ENCODE measurements around the gene MOB1A.

MOB1A gene

DNA sequence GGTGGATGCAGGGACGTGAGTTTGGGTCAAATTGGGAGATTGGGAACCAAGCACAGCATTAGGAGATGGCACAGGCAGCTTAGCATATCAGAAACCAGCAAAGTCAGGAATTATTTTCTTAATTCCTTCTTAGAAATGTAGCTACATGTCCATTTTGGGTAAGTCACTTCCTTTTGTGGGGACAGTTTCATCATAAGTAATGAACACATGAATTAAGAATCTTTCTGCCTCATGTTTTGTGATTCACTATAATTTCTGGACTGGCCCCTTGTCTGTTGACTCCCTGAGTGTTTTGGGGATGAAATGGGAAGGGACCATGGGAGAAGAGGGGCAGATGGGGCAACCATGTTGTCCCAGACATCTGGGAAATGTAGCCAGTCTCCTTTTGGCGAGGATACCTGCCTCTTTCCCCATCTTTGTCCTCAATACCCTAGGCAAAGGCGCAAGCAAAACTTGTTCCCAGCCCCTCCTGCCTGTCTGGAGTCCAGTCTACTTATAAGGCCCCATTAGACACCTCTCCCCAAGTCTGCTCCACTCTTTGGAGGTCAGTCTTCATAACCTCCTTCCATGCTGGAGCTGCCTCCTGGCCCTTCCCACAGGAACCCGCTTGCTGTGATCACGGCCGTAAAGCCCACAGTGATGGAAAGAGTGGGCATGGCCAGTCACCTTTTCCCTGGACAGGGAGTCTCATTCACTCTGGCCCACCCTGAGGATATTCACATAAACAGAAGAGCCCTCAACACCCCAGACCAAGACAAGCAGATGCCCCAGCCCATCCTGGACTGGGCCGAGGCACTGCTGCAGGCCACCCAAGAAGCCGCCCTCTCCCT, 45.5 kb upstream of the MOB1A start:
- Histone ChIP-seq H4K91ac (ENCODE audit: low read depth, low read length) (no peak overlapping the region), H2BK12ac (ENCODE audit: low read length) (no peak overlapping the region), H3K9me3 (ENCODE audit: insufficient read depth, low read depth, low read length) (peaks cover 4% of the 10 kb centered on the region), H3K79me1 (ENCODE audit: low read length) (no peaks in the 10 kb centered on the region), H3K4ac (ENCODE audit: low read depth, low read length) (no peak overlapping the region), H2BK5ac (ENCODE audit: low read depth, low read length, poor library complexity) (no peak overlapping the region), H3K36me3 (ENCODE audit: control insufficient read depth in 1 of 2, insufficient read depth in 2 of 2, low read length in 2 of 2) (no peaks in the 10 kb centered on the region), H3K23ac (ENCODE audit: low read length) (no peak overlapping the region), H3K4me2 (ENCODE audit: low read length) (no peak overlapping the region), H2AFZ (ENCODE audit: insufficient read depth, low read length, poor library complexity) (no peak overlapping the region), H3K14ac (ENCODE audit: low read length) (no peak overlapping the region), H3K4me1 (ENCODE audit: control insufficient read depth in 1 of 2, insufficient read depth in 2 of 2, low read length in 2 of 2) (peaks cover 9 to 19% of the 10 kb centered on the region in 2 experiments), H3K79me2 (ENCODE audit: control insufficient read depth, insufficient read depth, low read length, poor library complexity) (no peaks in the 10 kb centered on the region), H4K8ac (ENCODE audit: low read depth, low read length) (no peak overlapping the region), H3K27me3 (ENCODE audit: insufficient read depth, low read length) (no peaks in the 10 kb centered on the region), H3K4me3 (ENCODE audit: low read depth, low read length) (no peak overlapping the region), H2BK120ac (ENCODE audit: insufficient read depth, low read length, poor library complexity) (no peak overlapping the region), H3K9ac (ENCODE audit: low read length) (no peak overlapping the region), H2AK5ac (ENCODE audit: low read length) (no peak overlapping the region), H3K18ac (ENCODE audit: low read length) (no peak overlapping the region), H4K12ac (ENCODE audit: low read depth, low read length) (no peak overlapping the region), H3K27ac (ENCODE audit: low read depth, low read length) (no peak overlapping the region)
- WGBS (ENCODE audit: extremely low coverage, insufficient coverage, insufficient read length): no CpG with 5 or more reads among the region's 8 CpGs
- no peak for DNase-seq

DNA sequence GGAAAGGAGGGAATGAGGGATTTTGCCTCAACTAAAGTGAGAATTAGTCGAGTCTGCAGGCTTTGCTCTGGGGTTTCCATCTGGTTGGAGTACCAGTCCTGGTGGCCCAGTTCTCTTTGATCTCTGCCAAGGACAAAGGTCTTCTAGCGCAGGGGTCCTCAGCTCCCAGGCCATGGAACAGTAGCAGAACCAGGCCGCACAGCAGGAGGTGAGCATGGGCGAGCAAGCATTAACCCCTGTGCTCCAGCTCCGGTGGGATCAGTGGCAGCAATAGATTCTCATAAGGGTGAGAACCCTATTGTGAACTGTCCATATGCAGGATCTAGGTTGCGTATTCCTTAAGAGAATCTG, 43.6 kb upstream of the MOB1A start:
- no peak overlapping the region for H3K18ac ChIP-seq (ENCODE audit: low read length)
- WGBS (ENCODE audit: extremely low coverage, insufficient coverage, insufficient read length): no CpG with 5 or more reads among the region's 6 CpGs

DNA sequence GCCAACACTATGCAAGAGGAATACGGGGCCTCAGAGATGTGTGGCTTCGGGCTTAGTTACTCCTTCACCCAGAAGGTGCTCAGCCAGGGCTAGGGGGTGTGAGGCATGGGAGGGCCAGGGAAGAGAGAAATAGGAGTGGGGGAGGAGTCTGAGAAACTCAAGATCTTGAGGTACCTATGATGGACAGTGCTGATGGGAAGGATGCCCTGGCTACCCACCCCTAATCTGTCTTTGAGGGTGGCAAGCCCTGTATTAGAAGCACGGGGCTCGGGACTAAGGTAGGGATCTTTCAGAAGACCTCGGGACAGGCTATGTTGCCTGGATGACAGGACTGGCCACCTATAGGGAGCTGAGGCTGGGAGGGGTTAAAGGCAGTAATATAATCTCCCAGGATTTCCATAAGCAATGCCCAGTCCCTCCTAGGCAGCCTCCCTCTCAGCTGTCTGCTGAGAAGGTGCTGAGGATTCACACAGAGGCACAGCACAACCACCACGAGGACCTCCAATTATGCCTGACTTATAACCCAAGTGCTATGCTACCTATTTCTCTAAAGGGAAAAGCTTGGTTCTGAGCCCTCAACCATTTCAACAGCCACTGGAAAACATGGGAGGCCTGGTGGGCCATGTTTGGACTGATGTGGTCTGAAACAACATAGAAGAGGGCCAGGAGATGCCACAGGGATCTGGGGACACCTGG, 43.1 kb upstream of the MOB1A start:
- Histone ChIP-seq H2BK120ac (ENCODE audit: insufficient read depth, low read length, poor library complexity) (no peak overlapping the region), H2AFZ (ENCODE audit: insufficient read depth, low read length, poor library complexity) (no peak overlapping the region), H2BK12ac (ENCODE audit: low read length) (no peak overlapping the region), H3K4ac (ENCODE audit: low read depth, low read length) (no peak overlapping the region), H3K18ac (ENCODE audit: low read length) (no peak overlapping the region), H3K36me3 (ENCODE audit: control insufficient read depth in 1 of 2, insufficient read depth in 2 of 2, low read length in 2 of 2) (peaks cover 0 to 4% of the 10 kb centered on the region in 2 experiments), H3K4me3 (ENCODE audit: low read depth, low read length) (no peak overlapping the region), H3K4me2 (ENCODE audit: low read length) (no peak overlapping the region), H3K27me3 (ENCODE audit: insufficient read depth, low read length) (no peaks in the 10 kb centered on the region), H3K9ac (ENCODE audit: low read length) (no peak overlapping the region), H3K79me1 (ENCODE audit: low read length) (no peaks in the 10 kb centered on the region), H4K91ac (ENCODE audit: low read depth, low read length) (no peak overlapping the region), H3K23ac (ENCODE audit: low read length) (no peak overlapping the region), H2BK5ac (ENCODE audit: low read depth, low read length, poor library complexity) (no peak overlapping the region), H3K9me3 (ENCODE audit: insufficient read depth, low read depth, low read length) (peaks cover 2% of the 10 kb centered on the region), H2AK5ac (ENCODE audit: low read length) (no peak overlapping the region), H3K4me1 (ENCODE audit: control insufficient read depth in 1 of 2, insufficient read depth in 2 of 2, low read length in 2 of 2) (peaks cover 8 to 15% of the 10 kb centered on the region in 2 experiments), H4K8ac (ENCODE audit: low read depth, low read length) (no peak overlapping the region), H4K12ac (ENCODE audit: low read depth, low read length) (no peak overlapping the region), H3K27ac (ENCODE audit: low read depth, low read length) (no peak overlapping the region), H3K14ac (ENCODE audit: low read length) (no peak overlapping the region), H3K79me2 (ENCODE audit: control insufficient read depth, insufficient read depth, low read length, poor library complexity) (no peaks in the 10 kb centered on the region)
- no CpG with 5 or more reads among the region's 6 CpGs for WGBS (ENCODE audit: extremely low coverage, insufficient coverage, insufficient read length)
- no peak for DNase-seq

More for the DNA sequence above, 43.6 kb upstream of the MOB1A start:
- no peak overlapping the region for H2BK5ac ChIP-seq (ENCODE audit: low read depth, low read length, poor library complexity)
- no peak overlapping the region for H3K4ac ChIP-seq (ENCODE audit: low read depth, low read length)
- H4K12ac ChIP-seq (ENCODE audit: low read depth, low read length): no peak overlapping the region
- peaks cover 0 to 4% of the 10 kb centered on the region in 2 experiments for H3K36me3 ChIP-seq (ENCODE audit: control insufficient read depth in 1 of 2, insufficient read depth in 2 of 2, low read length in 2 of 2)
- H3K27me3 ChIP-seq (ENCODE audit: insufficient read depth, low read length): no peaks in the 10 kb centered on the region
- no peak overlapping the region for H3K23ac ChIP-seq (ENCODE audit: low read length)
- H3K4me2 ChIP-seq (ENCODE audit: low read length): no peak overlapping the region
- H4K91ac ChIP-seq (ENCODE audit: low read depth, low read length): no peak overlapping the region
- no peaks in the 10 kb centered on the region for H3K79me1 ChIP-seq (ENCODE audit: low read length)
- no peak overlapping the region for H3K9ac ChIP-seq (ENCODE audit: low read length)
- no peak overlapping the region for H2AK5ac ChIP-seq (ENCODE audit: low read length)
- H4K8ac ChIP-seq (ENCODE audit: low read depth, low read length): no peak overlapping the region
- no peak overlapping the region for H3K14ac ChIP-seq (ENCODE audit: low read length)
- no peak overlapping the region for H2AFZ ChIP-seq (ENCODE audit: insufficient read depth, low read length, poor library complexity)
- no peak overlapping the region for H2BK12ac ChIP-seq (ENCODE audit: low read length)
- H3K4me1 ChIP-seq (ENCODE audit: control insufficient read depth in 1 of 2, insufficient read depth in 2 of 2, low read length in 2 of 2): peaks cover 9 to 17% of the 10 kb centered on the region in 2 experiments
- H3K4me3 ChIP-seq (ENCODE audit: low read depth, low read length): no peak overlapping the region
- peaks cover 4% of the 10 kb centered on the region for H3K9me3 ChIP-seq (ENCODE audit: insufficient read depth, low read depth, low read length)
- H3K79me2 ChIP-seq (ENCODE audit: control insufficient read depth, insufficient read depth, low read length, poor library complexity): no peaks in the 10 kb centered on the region
- H2BK120ac ChIP-seq (ENCODE audit: insufficient read depth, low read length, poor library complexity): no peak overlapping the region
- H3K27ac ChIP-seq (ENCODE audit: low read depth, low read length): no peak overlapping the region
- no peak for DNase-seq

DNA sequence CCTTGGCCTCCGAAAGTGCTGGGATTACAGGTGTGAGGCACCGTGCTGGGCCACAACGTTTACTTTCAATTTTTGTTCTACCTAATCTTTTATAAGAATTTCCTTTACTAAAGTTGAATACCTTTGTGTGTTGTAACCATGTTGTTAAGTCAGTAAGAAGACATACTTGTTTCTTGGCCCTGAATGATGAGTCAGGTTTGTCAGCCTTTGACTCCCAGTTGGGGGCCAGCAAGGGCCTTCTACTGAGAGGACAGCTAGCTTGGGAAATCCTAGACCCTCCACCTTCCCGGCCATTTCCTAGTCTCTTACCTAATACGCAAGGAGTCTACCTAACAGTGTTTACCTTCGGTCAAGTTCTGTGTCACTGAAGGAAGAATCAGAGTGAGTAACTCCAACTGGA, 42.4 kb upstream of the MOB1A start:
- no peak overlapping the region for H4K12ac ChIP-seq (ENCODE audit: low read depth, low read length)
- H3K4me3 ChIP-seq (ENCODE audit: low read depth, low read length): no peak overlapping the region
- no peak overlapping the region for H3K18ac ChIP-seq (ENCODE audit: low read length)
- no peak overlapping the region for H3K23ac ChIP-seq (ENCODE audit: low read length)
- no peaks in the 10 kb centered on the region for H3K79me1 ChIP-seq (ENCODE audit: low read length)
- H2BK5ac ChIP-seq (ENCODE audit: low read depth, low read length, poor library complexity): no peak overlapping the region
- no peak overlapping the region for H2AK5ac ChIP-seq (ENCODE audit: low read length)
- no peak overlapping the region for H3K27ac ChIP-seq (ENCODE audit: low read depth, low read length)
- H3K4me2 ChIP-seq (ENCODE audit: low read length): no peak overlapping the region
- H3K9me3 ChIP-seq (ENCODE audit: insufficient read depth, low read depth, low read length): no peaks in the 10 kb centered on the region
- H3K4ac ChIP-seq (ENCODE audit: low read depth, low read length): no peak overlapping the region
- no peak overlapping the region for H4K91ac ChIP-seq (ENCODE audit: low read depth, low read length)
- peak; percentile 56 to 80 for DNase-seq
- H3K9ac ChIP-seq (ENCODE audit: low read length): no peak overlapping the region
- no CpG with 5 or more reads among the region's 6 CpGs for whole genome bisulfite sequencing (ENCODE audit: extremely low coverage, insufficient coverage, insufficient read length)
- no peaks in the 10 kb centered on the region for H3K27me3 ChIP-seq (ENCODE audit: insufficient read depth, low read length)
- no peak overlapping the region for H3K14ac ChIP-seq (ENCODE audit: low read length)
- H3K4me1 ChIP-seq (ENCODE audit: control insufficient read depth in 1 of 2, insufficient read depth in 2 of 2, low read length in 2 of 2): peaks cover 5 to 10% of the 10 kb centered on the region in 2 experiments
- no peak overlapping the region for H2BK120ac ChIP-seq (ENCODE audit: insufficient read depth, low read length, poor library complexity)
- peaks cover 3 to 7% of the 10 kb centered on the region in 2 experiments for H3K36me3 ChIP-seq (ENCODE audit: control insufficient read depth in 1 of 2, insufficient read depth in 2 of 2, low read length in 2 of 2)
- H2AFZ ChIP-seq (ENCODE audit: insufficient read depth, low read length, poor library complexity): no peak overlapping the region
- no peaks in the 10 kb centered on the region for H3K79me2 ChIP-seq (ENCODE audit: control insufficient read depth, insufficient read depth, low read length, poor library complexity)
- H4K8ac ChIP-seq (ENCODE audit: low read depth, low read length): no peak overlapping the region
- H2BK12ac ChIP-seq (ENCODE audit: low read length): no peak overlapping the region
